GM23248 (cell line): Measurements from ENCODE around the gene ADCY1.

Source experiments
- EZH2 ChIP-seq: fragments of 200-600 bp; sonication (generic); IDR thresholded peaks from 2 replicates; pipeline ENCODE4 v1.6.1; 2018; ENCODE audit warnings: antibody characterized with exemption, mild to moderate bottlenecking; ENCODE audit not compliant: insufficient read depth, poor library complexity, severe bottlenecking
- EZH2phosphoT487 ChIP-seq: fragments of 200-600 bp; sonication (generic); IDR thresholded peaks from 2 replicates; pipeline ENCODE4 v1.6.1; 2018; ENCODE audit warnings: antibody characterized with exemption, moderate library complexity, mild to moderate bottlenecking, low read depth; ENCODE audit not compliant: insufficient read depth

GRCh38 chr7:45643630-45644029 is 69.5 kb downstream of the ADCY1 start:
- no peak for TF ChIP-seq EZH2phosphoT487
- no peak for TF ChIP-seq EZH2
